ENCODE results near the gene C4orf46.
"Not testable (repeated sequence)": the region's sequence is repeated elsewhere in the genome, so short reads cannot be mapped to it uniquely, and the experiment has no call there.

The C4orf46 gene

DNA sequence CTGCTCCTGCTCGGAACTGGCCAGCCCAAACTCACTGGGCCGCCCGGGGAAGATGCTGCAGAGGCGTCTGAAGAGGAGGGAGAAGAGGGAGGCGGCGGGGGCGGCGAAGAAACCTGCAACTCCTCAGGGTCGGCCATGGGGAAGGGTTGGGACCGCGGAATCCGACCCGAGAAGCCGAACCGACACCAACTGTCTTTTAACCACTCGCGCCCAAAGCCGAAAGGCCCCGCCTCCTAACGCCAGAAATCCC lies at the start of gene C4orf46:
TSS of gene C4orf46 (minus strand) at position 223 of the 250 bp plus-strand sequence. CDS start at position 137, 86 bp downstream.
- Histone ChIP-seq H3F3A (ENCODE audit: low read depth) (no peaks in the 10 kb centered on the region; the same call in 1 of the 2 replicates), H3K9me2 (replicated peaks; ENCODE audit: low read depth, low read length) (no peaks in the 10 kb centered on the region), H3K9ac (ENCODE audit: low read depth, low read length, poor library complexity, severe bottlenecking) (peak within 1 kb of the TSS; percentile 92), H3K27me3 (ENCODE audit: insufficient read depth, low read length, poor library complexity, severe bottlenecking) (no peaks in the 10 kb centered on the region), H3K4me1 (ENCODE audit: insufficient read depth, low read length, poor library complexity, severe bottlenecking) (peaks cover 39% of the 10 kb centered on the region), H2AFZ (ENCODE audit: low read length) (peak within 1 kb of the TSS; percentile 98), H3K4me2 (ENCODE audit: low read depth, low read length, poor library complexity, severe bottlenecking) (peak within 1 kb of the TSS; percentile 93), H3K36me3 (ENCODE audit: insufficient read depth, low read length) (no peaks in the 10 kb centered on the region), H3K79me2 (ENCODE audit: insufficient read depth, low read length) (peaks cover 50% of the 10 kb centered on the region), H4K20me1 (ENCODE audit: insufficient read depth, low read length, poor library complexity, severe bottlenecking) (peaks cover 40% of the 10 kb centered on the region), H3K9me3 (ENCODE audit: insufficient read depth, low read depth, low read length) (no peaks in the 10 kb centered on the region), H3K4me3 (ENCODE audit: low read length, poor library complexity, severe bottlenecking) (peak within 1 kb of the TSS; percentile 88)
- TF ChIP-seq, protein P1, sequence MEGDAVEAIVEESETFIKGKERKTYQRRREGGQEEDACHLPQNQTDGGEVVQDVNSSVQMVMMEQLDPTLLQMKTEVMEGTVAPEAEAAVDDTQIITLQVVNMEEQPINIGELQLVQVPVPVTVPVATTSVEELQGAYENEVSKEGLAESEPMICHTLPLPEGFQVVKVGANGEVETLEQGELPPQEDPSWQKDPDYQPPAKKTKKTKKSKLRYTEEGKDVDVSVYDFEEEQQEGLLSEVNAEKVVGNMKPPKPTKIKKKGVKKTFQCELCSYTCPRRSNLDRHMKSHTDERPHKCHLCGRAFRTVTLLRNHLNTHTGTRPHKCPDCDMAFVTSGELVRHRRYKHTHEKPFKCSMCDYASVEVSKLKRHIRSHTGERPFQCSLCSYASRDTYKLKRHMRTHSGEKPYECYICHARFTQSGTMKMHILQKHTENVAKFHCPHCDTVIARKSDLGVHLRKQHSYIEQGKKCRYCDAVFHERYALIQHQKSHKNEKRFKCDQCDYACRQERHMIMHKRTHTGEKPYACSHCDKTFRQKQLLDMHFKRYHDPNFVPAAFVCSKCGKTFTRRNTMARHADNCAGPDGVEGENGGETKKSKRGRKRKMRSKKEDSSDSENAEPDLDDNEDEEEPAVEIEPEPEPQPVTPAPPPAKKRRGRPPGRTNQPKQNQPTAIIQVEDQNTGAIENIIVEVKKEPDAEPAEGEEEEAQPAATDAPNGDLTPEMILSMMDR (conservative IDR thresholded peaks at IDR 0.05; ENCODE audit: low read length) = no peak
- TF ChIP-seq EZH2phosphoT487 (IDR thresholded peaks at IDR 0.05; ENCODE audit: borderline replicate concordance) = no peak

DNA sequence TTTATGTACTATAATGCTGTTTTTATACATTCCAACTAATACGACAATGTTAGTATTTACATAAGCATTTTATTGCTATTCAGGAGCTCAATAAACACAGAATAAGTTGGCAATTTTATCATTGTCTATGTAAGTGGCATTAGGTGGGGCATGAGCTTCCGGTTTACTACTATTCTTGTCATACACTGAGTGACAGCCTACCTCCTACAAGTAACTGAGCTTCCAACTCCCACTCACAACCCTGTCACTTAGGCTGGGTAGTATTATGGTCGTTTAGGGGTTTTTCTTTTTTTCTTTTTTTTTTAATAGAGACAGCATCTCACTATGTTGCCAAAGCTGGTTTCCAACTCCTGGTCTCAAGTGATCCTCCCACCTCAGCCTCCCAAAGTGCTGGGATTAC lies 44.1 kb upstream of the C4orf46 start:
- Histone ChIP-seq H3K4me1 (ENCODE audit: insufficient read depth, low read length, poor library complexity, severe bottlenecking) (peaks cover 21% of the 10 kb centered on the region), H3K9ac (ENCODE audit: low read depth, low read length, poor library complexity, severe bottlenecking) (no peak overlapping the region), H4K20me1 (ENCODE audit: insufficient read depth, low read length, poor library complexity, severe bottlenecking) (peaks cover 5% of the 10 kb centered on the region), H3K79me2 (ENCODE audit: insufficient read depth, low read length) (peaks cover 31% of the 10 kb centered on the region), H3K36me3 (ENCODE audit: insufficient read depth, low read length) (peaks cover 82% of the 10 kb centered on the region), H2AFZ (ENCODE audit: low read length) (no peak overlapping the region), H3K4me2 (ENCODE audit: low read depth, low read length, poor library complexity, severe bottlenecking) (no peak overlapping the region), H3K4me3 (ENCODE audit: low read length, poor library complexity, severe bottlenecking) (no peak overlapping the region), H3K9me3 (ENCODE audit: insufficient read depth, low read depth, low read length) (no peaks in the 10 kb centered on the region), H3K9me2 (replicated peaks; ENCODE audit: low read depth, low read length) (no peaks in the 10 kb centered on the region), H3K27me3 (ENCODE audit: insufficient read depth, low read length, poor library complexity, severe bottlenecking) (no peaks in the 10 kb centered on the region), H3F3A (ENCODE audit: low read depth) (no peaks in the 10 kb centered on the region)
- TF ChIP-seq EZH2phosphoT487 (IDR thresholded peaks at IDR 0.05; ENCODE audit: borderline replicate concordance) = no peak
- TF ChIP-seq, protein P1 (conservative IDR thresholded peaks at IDR 0.05; ENCODE audit: low read length) = no peak

DNA sequence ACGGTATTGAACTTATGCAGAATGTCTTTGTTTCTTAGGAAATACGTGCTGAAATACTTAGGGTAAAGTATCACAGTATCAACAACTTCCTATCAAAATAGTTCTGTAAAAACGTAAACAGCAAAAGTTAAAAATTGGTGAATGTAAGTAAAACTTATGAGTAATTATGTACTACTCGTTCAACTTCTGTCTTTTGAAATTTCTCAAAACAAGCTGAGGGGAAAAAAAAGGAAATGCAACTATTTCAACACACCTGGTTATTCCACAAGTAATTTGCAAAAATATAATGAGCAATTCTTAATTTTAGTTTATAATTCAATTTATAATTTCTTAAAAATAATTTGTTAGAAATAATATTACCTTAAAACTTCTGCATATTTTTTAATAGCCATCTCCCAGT lies 43.2 kb upstream of the C4orf46 start:
- H3K4me1 ChIP-seq (ENCODE audit: insufficient read depth, low read length, poor library complexity, severe bottlenecking) = peaks cover 20% of the 10 kb centered on the region
- no peaks in the 10 kb centered on the region for H3K27me3 ChIP-seq (ENCODE audit: insufficient read depth, low read length, poor library complexity, severe bottlenecking)
- no peak overlapping the region for H3K4me3 ChIP-seq (ENCODE audit: low read length, poor library complexity, severe bottlenecking)
- H3K4me2 ChIP-seq (ENCODE audit: low read depth, low read length, poor library complexity, severe bottlenecking) = no peak overlapping the region
- H3K36me3 ChIP-seq (ENCODE audit: insufficient read depth, low read length) = peaks cover 90% of the 10 kb centered on the region
- no peak overlapping the region for H3K9ac ChIP-seq (ENCODE audit: low read depth, low read length, poor library complexity, severe bottlenecking)
- no peaks in the 10 kb centered on the region for H3F3A ChIP-seq (ENCODE audit: low read depth)
- H4K20me1 ChIP-seq (ENCODE audit: insufficient read depth, low read length, poor library complexity, severe bottlenecking) = peaks cover 5% of the 10 kb centered on the region
- H3K79me2 ChIP-seq (ENCODE audit: insufficient read depth, low read length) = peaks cover 24% of the 10 kb centered on the region; the same call in 1 of the 2 replicates
- H3K9me2 ChIP-seq (replicated peaks; ENCODE audit: low read depth, low read length) = no peaks in the 10 kb centered on the region
- no peak overlapping the region for H2AFZ ChIP-seq (ENCODE audit: low read length)
- no peak for TF ChIP-seq EZH2phosphoT487 (IDR thresholded peaks at IDR 0.05; ENCODE audit: borderline replicate concordance)
- TF ChIP-seq, protein P1 (conservative IDR thresholded peaks at IDR 0.05; ENCODE audit: low read length) = no peak
- H3K9me3 ChIP-seq (ENCODE audit: insufficient read depth, low read depth, low read length) = no peaks in the 10 kb centered on the region

DNA sequence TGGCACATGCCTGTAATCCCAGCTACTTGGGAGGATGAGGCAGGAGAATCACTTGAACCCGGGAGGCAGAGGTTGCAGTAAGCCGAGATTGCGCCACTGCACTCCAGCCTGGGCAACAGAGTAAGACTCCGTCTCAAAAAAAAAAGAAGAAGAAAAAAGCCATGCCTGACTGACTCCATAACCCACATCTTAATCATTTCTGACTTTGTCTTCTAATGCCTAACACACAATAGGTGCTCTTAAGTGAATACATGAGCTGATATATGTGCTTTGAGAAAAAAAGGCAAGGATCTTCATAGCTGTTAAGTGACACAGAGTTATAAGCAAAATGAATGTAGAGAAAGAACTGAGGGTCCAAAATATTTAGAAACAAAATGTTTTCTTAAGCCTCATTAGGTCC lies 40.9 kb upstream of the C4orf46 start:
- not testable (repeated sequence) for H3K9me3 ChIP-seq (ENCODE audit: insufficient read depth, low read depth, low read length); H3K79me2 ChIP-seq (ENCODE audit: insufficient read depth, low read length); H3K27me3 ChIP-seq (ENCODE audit: insufficient read depth, low read length, poor library complexity, severe bottlenecking); H4K20me1 ChIP-seq (ENCODE audit: insufficient read depth, low read length, poor library complexity, severe bottlenecking); H3K9ac ChIP-seq (ENCODE audit: low read depth, low read length, poor library complexity, severe bottlenecking); H3K4me3 ChIP-seq (ENCODE audit: low read length, poor library complexity, severe bottlenecking); H2AFZ ChIP-seq (ENCODE audit: low read length); H3K9me2 ChIP-seq (replicated peaks; ENCODE audit: low read depth, low read length); H3K4me1 ChIP-seq (ENCODE audit: insufficient read depth, low read length, poor library complexity, severe bottlenecking); H3F3A ChIP-seq (ENCODE audit: low read depth); H3K4me2 ChIP-seq (ENCODE audit: low read depth, low read length, poor library complexity, severe bottlenecking)
- H3K36me3 ChIP-seq (ENCODE audit: insufficient read depth, low read length) = peaks cover 91% of the 10 kb centered on the region

Measured in Loucy (cell line).